Right lobe of liver (tissue), 4 donors: Measurements from ENCODE around the gene SLC37A2.

ENCODE experiments used
- CTCF ChIP-seq, 4 donors: fragments of 200-600 bp in 3 of 4; fragments of 450-650 bp in 1 of 4; IDR thresholded peaks; one replicate each; pipeline versions ENCODE4 v1.5.1 to v1.8.0; 2016 to 2022; ENCODE audit warnings: antibody characterized with exemption in 4 of 4, mild to moderate bottlenecking in 2 of 4
- POLR2A ChIP-seq: fragments of 450-650 bp; IDR thresholded peaks from one replicate; pipeline ENCODE4 v1.6.1; 2017; ENCODE audit warnings: antibody characterized with exemption, mild to moderate bottlenecking
- donor health status: DM: no; HTN: no; CAD: no.
- donor health status: DM: no; HTN: no; CAD: no.
- donor health status: DM: no; HTN: yes; CAD: no.

- TF ChIP-seq CTCF (IDR thresholded peaks at IDR 0.05) (no peak), POLR2A (no peak)
Measured at GRCh38 chr11:125016413-125016812, 46.7 kb upstream of the SLC37A2 start.
